NCI-H2196 treated with DMSO at 0.1 percent for 48 hours (cell line): ENCODE data around the gene EIF3F.
A peak's percentile ranks its signal among the peaks of the same experiment; 100 is the strongest.

ENCODE experiments used
- DNase-seq: peaks from one replicate; lab custom pipeline; 2025; ENCODE audit not compliant: unreplicated experiment; lab: John Stamatoyannopoulos, UW

EIF3F gene

DNA sequence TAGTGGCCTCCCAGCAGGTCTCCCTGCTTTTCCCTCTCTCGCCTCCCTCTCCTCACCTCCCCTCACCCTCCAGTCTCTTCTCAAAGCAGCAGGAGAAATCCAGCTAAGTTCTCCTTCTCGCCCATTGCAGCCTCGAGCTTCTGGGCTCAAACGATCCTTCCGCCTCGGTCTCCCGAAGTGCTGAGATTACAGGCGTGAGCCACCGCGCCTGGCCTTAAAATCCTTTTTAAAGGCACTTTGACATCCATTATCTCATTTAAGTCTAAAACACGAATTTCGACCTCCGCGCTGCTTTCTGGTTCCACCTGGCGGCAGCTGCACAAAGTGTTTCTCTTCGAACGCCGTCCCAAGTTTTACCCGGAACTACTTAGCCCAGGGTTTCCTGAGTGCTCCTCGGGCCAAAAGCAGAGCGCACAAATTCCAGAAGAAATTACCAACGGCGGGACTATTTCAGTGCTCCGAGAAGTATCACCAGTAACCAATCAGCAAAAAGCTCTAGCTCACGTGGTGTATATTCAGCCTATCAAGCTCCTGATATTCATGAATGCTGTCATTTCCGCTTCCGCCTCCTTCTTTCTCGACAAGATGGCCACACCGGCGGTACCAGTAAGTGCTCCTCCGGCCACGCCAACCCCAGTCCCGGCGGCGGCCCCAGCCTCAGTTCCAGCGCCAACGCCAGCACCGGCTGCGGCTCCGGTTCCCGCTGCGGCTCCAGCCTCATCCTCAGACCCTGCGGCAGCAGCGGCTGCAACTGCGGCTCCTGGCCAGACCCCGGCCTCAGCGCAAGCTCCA, at the start of gene EIF3F:
TSS of gene EIF3F (plus strand) at position 570 of the 792 bp plus-strand sequence. CDS start at position 586, 16 bp downstream.
- DNase-seq, result peak; percentile 98

- DNase-seq, result no peak
Observed at GRCh38 chr11:7941146-7941545, 46.0 kb upstream of the EIF3F start.

DNA sequence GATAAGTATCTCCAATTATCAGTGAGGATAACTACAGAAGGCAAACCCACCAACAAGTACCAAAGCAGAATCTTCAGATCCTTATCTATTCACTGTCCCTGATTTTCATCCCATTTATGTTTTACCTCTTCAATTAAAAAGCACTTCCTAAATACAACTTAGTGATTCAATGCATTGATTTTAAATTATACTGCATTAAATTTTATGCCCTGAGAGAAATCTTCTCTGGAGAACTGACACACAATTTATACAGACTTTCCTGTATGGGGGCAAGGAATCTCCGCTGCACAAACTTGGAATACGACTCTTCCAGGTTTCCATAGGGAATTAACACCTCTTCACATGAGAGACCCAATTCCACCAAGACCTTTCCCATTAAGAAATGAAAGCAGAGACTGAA, 45.5 kb upstream of the EIF3F start, which contains the start of gene OR10A3:
TSS of gene OR10A3 (minus strand) at position 101 of the 400 bp plus-strand sequence. CDS start 2,188 bp downstream, outside the sequence.
- DNase-seq, result no peak

GRCh38 chr11:7944123-7944522, 43.0 kb upstream of the EIF3F start:
- no peak for DNase-seq

GRCh38 chr11:7949934-7950333, 37.2 kb upstream of the EIF3F start:
- DNase-seq, result no peak

GRCh38 chr11:7955191-7955590, 31.9 kb upstream of the EIF3F start:
- DNase-seq, result no peak

DNA sequence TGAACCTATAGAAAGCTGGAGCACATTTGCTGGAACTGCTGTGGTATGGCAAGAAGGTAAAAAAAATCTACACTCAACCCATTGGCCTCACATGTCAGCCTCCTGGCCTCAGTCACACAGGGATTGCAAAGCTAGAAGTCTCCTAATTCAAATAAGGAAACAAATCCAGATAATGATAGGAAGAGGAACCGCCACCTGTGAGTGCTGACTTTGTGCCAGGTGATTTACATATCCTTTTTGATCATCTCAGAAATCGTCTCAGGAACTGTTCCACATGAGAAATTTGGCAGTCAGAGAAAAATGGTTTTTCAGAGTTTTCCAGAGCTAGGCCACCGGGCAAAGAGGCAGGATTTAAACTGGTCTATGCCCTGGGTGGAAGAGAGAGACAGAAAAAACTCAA, 22.9 kb upstream of the EIF3F start:
- no peak for DNase-seq

DNA sequence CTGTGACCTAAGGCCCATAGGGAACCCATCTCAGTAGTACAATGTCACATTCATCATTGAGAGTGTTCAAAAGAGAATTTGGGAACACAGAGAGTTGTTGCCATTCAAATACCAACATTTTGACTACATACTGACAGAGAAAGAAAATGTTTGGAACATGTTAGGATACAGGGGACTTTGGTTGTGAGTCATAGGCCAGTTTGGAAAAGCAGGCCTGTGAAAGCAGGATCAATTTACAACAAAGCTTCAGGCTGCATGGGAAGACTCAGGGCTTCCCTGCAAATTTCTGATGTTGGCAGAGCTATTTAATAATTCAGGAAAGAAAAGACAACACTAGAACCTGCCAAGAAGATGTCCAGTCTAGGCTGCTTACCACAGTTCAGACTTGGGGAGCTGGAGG, 22.3 kb upstream of the EIF3F start:
- DNase-seq, result no peak

GRCh38 chr11:7965386-7965785, 21.8 kb upstream of the EIF3F start, which contains the start of gene NLRP10:
TSS of gene NLRP10 (minus strand) at chr11:7965447. CDS start at chr11:7963495, 1,952 bp downstream.
- DNase-seq, result no peak

- DNase-seq, result no peak
Observed at GRCh38 chr11:7967097-7967496, 20.0 kb upstream of the EIF3F start.

DNA sequence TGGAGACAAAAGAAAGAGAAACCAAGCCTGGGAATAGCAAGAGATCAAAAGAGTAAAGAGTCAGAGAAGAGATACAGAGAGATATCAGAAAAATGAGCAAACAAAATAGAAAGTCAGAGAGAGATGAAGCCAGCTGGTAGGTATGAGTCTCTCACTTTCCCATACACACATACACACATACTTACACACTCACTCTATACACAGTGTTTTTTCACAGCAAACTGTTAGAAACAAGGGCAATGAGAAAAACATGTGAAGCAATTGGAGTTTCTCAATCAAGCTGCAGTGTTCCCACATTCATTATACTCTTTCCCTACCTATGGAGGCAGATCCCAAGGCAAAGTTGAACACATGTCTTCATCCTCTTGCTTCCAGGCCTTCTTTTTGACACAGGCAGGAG, 19.3 kb upstream of the EIF3F start:
- DNase-seq, result no peak

- no peak for DNase-seq
Observed at GRCh38 chr11:7968686-7969085, 18.5 kb upstream of the EIF3F start.

- no peak for DNase-seq
Observed at GRCh38 chr11:7969756-7970646, 17.1 kb upstream of the EIF3F start.

DNA sequence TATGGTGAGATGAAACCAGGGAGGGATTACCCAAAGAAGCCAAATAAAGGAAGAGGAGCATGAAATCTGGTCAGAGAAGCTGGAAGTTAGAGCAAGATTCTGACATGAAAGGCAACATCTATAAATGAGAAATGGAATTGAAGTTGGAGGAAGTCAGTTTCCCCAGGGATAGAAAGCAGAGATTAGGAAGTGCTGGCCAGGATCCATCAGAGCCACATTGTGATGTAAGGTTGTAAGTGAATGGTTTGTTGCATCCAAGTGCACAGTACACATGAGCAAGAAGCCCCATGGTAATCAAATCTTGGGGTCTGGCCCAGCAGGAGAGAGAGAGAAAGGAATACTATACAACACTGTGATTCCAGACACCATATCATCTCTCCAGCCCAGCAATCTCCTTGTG, 15.3 kb upstream of the EIF3F start:
- no peak for DNase-seq

DNA sequence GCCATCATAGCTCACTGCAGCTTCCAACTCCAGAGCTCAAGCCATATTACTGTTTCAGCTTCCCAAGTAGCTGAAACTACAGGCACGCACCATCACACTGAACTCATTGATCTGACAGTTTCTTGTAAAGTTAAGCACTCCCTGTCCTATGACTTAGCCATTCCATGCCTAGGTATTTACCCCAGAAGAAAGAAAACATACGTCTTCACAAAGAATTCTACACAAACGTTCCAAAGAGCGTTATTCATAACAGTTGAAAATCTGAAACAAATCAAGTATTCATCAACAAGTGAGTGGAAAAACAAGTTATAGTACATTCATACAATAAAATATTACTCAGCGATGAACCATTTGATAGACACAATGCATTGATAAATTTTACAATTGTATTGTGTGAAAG, 14.1 kb upstream of the EIF3F start:
- DNase-seq, result no peak

GRCh38 chr11:7974668-7975067, 12.5 kb upstream of the EIF3F start:
- DNase-seq, result no peak

DNA sequence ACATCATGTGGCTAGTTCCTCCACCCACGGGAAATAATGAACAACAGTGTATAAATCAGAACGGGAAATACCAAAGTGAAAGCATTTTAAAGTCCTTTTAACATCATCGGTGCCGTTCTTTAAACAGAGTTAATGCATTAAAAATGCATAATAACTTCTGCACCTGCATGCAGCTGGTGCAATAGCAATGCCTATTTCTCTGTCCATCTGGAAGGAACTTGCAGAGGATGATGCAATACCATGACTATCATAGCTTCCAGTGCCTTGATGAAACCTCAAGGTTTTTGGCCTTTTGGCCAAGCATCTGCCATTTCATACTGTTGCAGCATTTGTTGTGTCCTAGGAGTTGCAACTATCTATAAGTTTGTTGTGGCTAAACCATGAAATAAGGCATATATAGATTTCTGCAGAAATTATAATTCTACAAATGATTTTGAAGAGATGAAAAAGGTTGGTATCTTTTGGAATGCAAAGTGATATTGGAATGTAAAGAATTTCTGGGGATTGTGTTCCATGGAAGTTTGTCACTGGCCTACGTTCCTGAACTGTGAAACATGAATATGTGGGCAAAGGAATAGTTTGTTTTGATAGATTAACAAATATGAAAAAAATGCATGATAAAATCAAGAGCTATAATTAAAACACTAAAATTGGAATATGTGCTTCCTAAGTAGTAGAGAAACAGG, 9.8 kb upstream of the EIF3F start:
- DNase-seq, result no peak

- DNase-seq, result no peak
Observed at GRCh38 chr11:7981619-7982157, 5.4 kb upstream of the EIF3F start.

GRCh38 chr11:7982582-7983119, 4.5 kb upstream of the EIF3F start:
- DNase-seq, result no peak

DNA sequence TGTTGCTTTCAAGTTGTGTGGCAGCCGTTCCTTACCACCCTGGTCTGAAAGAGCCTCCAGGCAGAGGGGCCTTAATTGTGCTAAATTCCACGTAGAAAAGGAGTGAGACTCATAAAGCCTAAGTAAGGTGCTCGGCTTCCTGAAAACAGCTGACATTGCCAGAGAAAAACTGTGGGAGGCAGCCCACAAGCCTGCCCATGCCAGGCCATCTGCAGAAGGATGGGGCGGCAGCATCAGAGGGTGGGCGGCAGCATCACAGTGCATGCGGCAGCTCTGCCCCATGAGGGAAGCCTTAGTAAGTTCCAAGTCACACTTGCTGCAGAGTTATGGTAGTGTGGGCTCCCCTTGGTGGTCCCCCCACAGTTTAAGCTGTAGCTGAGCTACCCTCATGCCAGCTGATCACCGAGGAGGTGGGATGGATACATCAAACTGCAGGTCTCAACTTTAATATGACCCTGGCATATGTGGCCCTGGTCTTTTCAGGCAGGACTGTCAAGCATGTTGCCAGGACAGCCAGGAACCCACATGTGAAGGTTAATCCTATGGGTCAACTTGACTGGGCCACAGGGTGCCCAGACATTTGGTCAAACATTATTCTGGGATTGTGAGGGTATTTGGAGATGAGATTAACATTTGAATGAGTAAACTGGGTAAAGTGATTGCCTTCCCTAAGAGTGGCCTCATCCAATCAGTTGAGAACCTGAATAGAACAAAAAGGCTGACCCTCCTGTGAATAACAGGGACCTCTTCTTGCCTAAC, 3.1 kb upstream of the EIF3F start:
- no peak for DNase-seq
